HS-27A (cell line): Measurements from ENCODE around the gene PCDH12.

Source experiments
- DNase-seq: peaks from one replicate; pipeline ENCODE4 v3.0.0-alpha.2; 2012; ENCODE audit warnings: low read depth, missing footprints

The PCDH12 gene

GRCh38 chr5:141958113-141958512, at the start of gene PCDH12:
Gene PCDH12 (minus strand): TSS chr5:141958202. CDS start chr5:141957851, 351 bp downstream.
- no peak for DNase-seq

- no peak for DNase-seq
These were observed 49.2 kb upstream of the PCDH12 start for GRCh38 chr5:142007237-142007544.

- no peak for DNase-seq
These were observed 48.6 kb upstream of the PCDH12 start for GRCh38 chr5:142006363-142007236.

GRCh38 chr5:142003266-142003800, 45.3 kb upstream of the PCDH12 start:
- no peak for DNase-seq

GRCh38 chr5:142000704-142001484, 42.9 kb upstream of the PCDH12 start:
- DNase-seq: no peak

GRCh38 chr5:142000173-142000572, 42.2 kb upstream of the PCDH12 start:
- no peak for DNase-seq

- DNase-seq: no peak
These were observed 39.5 kb upstream of the PCDH12 start for GRCh38 chr5:141997358-141997960.

GRCh38 chr5:141995656-141996055, 37.7 kb upstream of the PCDH12 start:
- DNase-seq: no peak

GRCh38 chr5:141994511-141995136, 36.6 kb upstream of the PCDH12 start:
- no peak for DNase-seq

- no peak for DNase-seq
These were observed 34.5 kb upstream of the PCDH12 start for GRCh38 chr5:141992349-141992963.

GRCh38 chr5:141989720-141990119, 31.7 kb upstream of the PCDH12 start:
- DNase-seq: no peak

- no peak for DNase-seq
These were observed 28.1 kb upstream of the PCDH12 start for GRCh38 chr5:141986072-141986471.

GRCh38 chr5:141982626-141983025, 24.6 kb upstream of the PCDH12 start:
- DNase-seq: no peak

GRCh38 chr5:141978389-141978788, 20.4 kb upstream of the PCDH12 start:
- DNase-seq: no peak

- no peak for DNase-seq
These were observed 18.2 kb upstream of the PCDH12 start for GRCh38 chr5:141976176-141976575.

GRCh38 chr5:141973871-141974595, 16.0 kb upstream of the PCDH12 start:
- no peak for DNase-seq

- no peak for DNase-seq
These were observed 12.1 kb upstream of the PCDH12 start for GRCh38 chr5:141969783-141970771.

- peak; percentile 58 for DNase-seq
These were observed 11.1 kb upstream of the PCDH12 start, which contains the start of gene RNF14 for GRCh38 chr5:141968914-141969608. Gene RNF14 (plus strand): TSS chr5:141969105. CDS start chr5:141973589, 4,484 bp downstream.

- DNase-seq: no peak
These were observed 8.9 kb upstream of the PCDH12 start for GRCh38 chr5:141966963-141967333.
